Measurements from ENCODE around the gene GOLGA8J.

Gene GOLGA8J

GRCh38 chr15:30056166-30056565 is 26.6 kb upstream of the GOLGA8J start:
- no peak overlapping the region for H3K4me3 Mint-ChIP-seq
- H3K27ac Mint-ChIP-seq = no peak overlapping the region
- H3K9me3 Mint-ChIP-seq = no peaks in the 10 kb centered on the region
- TF ChIP-seq, protein P1, sequence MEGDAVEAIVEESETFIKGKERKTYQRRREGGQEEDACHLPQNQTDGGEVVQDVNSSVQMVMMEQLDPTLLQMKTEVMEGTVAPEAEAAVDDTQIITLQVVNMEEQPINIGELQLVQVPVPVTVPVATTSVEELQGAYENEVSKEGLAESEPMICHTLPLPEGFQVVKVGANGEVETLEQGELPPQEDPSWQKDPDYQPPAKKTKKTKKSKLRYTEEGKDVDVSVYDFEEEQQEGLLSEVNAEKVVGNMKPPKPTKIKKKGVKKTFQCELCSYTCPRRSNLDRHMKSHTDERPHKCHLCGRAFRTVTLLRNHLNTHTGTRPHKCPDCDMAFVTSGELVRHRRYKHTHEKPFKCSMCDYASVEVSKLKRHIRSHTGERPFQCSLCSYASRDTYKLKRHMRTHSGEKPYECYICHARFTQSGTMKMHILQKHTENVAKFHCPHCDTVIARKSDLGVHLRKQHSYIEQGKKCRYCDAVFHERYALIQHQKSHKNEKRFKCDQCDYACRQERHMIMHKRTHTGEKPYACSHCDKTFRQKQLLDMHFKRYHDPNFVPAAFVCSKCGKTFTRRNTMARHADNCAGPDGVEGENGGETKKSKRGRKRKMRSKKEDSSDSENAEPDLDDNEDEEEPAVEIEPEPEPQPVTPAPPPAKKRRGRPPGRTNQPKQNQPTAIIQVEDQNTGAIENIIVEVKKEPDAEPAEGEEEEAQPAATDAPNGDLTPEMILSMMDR (IDR thresholded peaks at IDR 0.05; ENCODE audit: unreplicated experiment in 3 of 3) = no peak
- peaks cover 9% of the 10 kb centered on the region for H3K27me3 Mint-ChIP-seq (ENCODE audit: low read depth)
- H3K4me1 Mint-ChIP-seq = no peaks in the 10 kb centered on the region
- H3K36me3 Mint-ChIP-seq (ENCODE audit: low read depth) = no peaks in the 10 kb centered on the region

- Mint-ChIP-seq H3K4me3 (no peak overlapping the region), H3K27me3 (ENCODE audit: low read depth) (peaks cover 9% of the 10 kb centered on the region), H3K9me3 (no peaks in the 10 kb centered on the region), H3K27ac (no peak overlapping the region), H3K4me1 (peaks cover 9% of the 10 kb centered on the region), H3K36me3 (ENCODE audit: low read depth) (no peaks in the 10 kb centered on the region)
- TF ChIP-seq, protein P1 (IDR thresholded peaks at IDR 0.05; ENCODE audit: unreplicated experiment in 3 of 3) = no peak
Measured at GRCh38 chr15:30059771-30060170, 23.0 kb upstream of the GOLGA8J start.

- Mint-ChIP-seq H3K4me3 (no peak overlapping the region), H3K4me1 (peaks cover 18% of the 10 kb centered on the region), H3K36me3 (ENCODE audit: low read depth) (no peaks in the 10 kb centered on the region), H3K9me3 (peaks cover under 1% of the 10 kb centered on the region), H3K27me3 (ENCODE audit: low read depth) (peaks cover 10% of the 10 kb centered on the region), H3K27ac (no peak overlapping the region)
- TF ChIP-seq, protein P1 (IDR thresholded peaks at IDR 0.05; ENCODE audit: unreplicated experiment in 3 of 3) = no peak
Measured at GRCh38 chr15:30062881-30063280, 19.9 kb upstream of the GOLGA8J start.

- Mint-ChIP-seq H3K9me3 (peaks cover 9% of the 10 kb centered on the region), H3K4me3 (no peak overlapping the region), H3K36me3 (ENCODE audit: low read depth) (no peaks in the 10 kb centered on the region), H3K27ac (peak overlapping the region in 2 of 3 experiments; percentile 9 to 49), H3K27me3 (ENCODE audit: low read depth) (peaks cover 14% of the 10 kb centered on the region), H3K4me1 (peaks cover 18% of the 10 kb centered on the region)
- TF ChIP-seq, protein P1 (IDR thresholded peaks at IDR 0.05; ENCODE audit: unreplicated experiment in 3 of 3) = no peak
Measured at GRCh38 chr15:30063835-30064546, 18.8 kb upstream of the GOLGA8J start.

DNA sequence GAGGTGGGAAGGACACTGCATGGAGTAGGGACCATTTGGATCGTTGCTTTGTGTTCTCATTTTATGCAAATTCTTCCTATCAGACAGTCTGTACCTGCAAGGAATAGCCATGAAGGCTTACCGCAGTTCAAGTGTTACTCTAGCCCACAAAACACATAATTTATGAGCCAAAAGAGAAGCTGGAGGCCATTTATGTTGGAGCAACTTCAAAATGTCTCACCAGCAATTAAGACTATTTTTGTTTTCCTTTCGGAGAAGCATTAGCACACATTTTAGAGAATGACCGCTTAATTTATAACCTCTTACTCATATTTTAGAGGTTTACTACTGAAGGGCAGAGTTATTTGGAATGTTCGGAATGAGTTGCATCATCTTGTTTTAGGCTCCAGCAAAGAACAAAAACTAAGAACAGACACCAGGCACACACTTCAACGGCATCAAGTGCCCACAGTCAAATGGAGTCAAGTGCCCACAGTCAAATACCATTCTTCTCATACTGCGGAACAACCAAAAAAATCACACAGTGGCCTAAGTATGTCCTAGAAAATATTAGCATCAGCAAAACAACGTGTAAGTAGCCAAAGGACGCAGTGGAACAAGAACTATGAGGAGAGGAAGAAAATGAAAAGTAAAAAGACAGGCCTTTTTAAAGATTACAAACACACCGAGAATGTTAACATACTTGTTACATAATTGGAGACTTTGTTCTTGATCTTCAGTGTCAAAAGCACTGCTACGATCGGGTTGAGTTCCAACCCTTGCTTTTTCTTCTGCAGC is 17.5 kb upstream of the GOLGA8J start:
- H3K27ac Mint-ChIP-seq = peak overlapping the region; percentile 39 to 92 (median 59)

More for the DNA sequence above, 17.5 kb upstream of the GOLGA8J start:
- Mint-ChIP-seq H3K27me3 (ENCODE audit: low read depth) (peaks cover 12% of the 10 kb centered on the region), H3K4me3 (no peak overlapping the region), H3K36me3 (ENCODE audit: low read depth) (no peaks in the 10 kb centered on the region), H3K9me3 (peaks cover 9% of the 10 kb centered on the region), H3K4me1 (peaks cover 18% of the 10 kb centered on the region)
- TF ChIP-seq, protein P1 (IDR thresholded peaks at IDR 0.05; ENCODE audit: unreplicated experiment in 3 of 3) = no peak

Data from nephron (organoid).